Globus pallidus (tissue), 1 donor: ENCODE results near the gene NASP.

Experiments
- DNase-seq: peaks from one replicate; pipeline ENCODE4 v3.0.0-alpha.2; 2015; ENCODE audit warnings: low spot score

The NASP gene

GRCh38 chr1:45620588-45621500 is 37.0 kb downstream of the NASP start:
- DNase-seq, result no peak

DNA sequence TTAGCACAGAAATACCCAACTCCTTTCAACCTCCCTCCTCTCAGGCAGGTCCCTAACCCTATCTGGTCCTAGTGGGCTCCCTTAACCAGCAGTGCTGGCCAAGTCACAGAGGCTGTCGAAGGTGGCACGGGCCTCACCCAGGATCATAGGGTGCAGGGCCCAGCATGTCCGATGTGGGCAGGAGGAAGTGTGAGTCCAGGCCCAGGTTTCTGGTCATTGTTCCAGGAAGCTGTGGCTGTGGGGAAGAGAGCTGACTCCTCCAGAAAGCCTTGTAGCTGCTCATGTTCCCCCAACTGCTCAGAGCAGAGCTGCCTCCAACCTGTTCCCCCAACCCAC is 37.6 kb downstream of the NASP start:
- no peak for DNase-seq

- no peak for DNase-seq
Measured at GRCh38 chr1:45621895-45622523, 38.2 kb downstream of the NASP start.

- no peak for DNase-seq
Measured at GRCh38 chr1:45622524-45623394, 38.9 kb downstream of the NASP start.

- DNase-seq, result no peak
Measured at GRCh38 chr1:45623972-45624371, 40.1 kb downstream of the NASP start, which contains the start of gene CCDC17. Gene CCDC17, minus strand, starts transcription at chr1:45624054. Its CDS starts 145 bp downstream, at chr1:45623909.

GRCh38 chr1:45629035-45629434 is 45.2 kb downstream of the NASP start:
- no peak for DNase-seq

DNA sequence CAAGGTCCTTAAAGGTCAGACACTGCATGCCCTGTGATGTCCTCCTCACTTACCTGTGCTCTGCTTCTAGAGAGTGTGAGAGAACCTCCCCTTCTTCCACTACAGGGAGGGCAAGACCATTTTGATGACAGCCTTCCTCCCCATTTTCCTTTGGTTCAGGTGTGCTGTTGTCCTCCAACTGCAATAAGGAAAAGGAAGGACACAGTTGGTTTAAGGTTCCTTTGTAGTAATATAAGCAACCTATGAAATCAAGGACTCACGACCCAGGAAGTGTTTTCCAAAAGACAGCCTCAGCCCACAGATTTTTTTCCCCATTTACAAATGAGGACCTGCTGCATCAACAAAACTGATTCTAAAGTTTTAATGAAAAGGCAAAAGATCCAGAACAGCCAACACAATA is 46.6 kb downstream of the NASP start:
- DNase-seq, result no peak

DNA sequence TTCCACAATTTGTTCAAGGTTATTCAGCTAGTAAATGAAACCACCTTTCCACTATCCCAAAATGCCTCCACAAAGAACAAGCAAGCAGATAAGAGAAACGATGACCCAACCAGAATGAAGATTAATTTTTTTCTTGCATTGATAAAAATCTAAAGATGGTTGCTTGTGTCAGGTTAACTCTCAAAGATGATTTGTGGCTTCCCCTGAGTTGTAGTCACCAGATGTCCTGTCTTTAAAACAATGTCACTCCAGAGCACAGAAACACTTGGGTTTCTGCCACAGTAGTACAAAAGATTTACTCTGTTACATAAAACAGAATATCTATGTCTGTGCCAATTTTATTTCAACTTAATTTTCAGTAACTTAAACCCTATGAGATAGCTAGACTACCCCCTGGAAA is 51.4 kb downstream of the NASP start:
- peak; percentile 47 for DNase-seq

- no peak for DNase-seq
Measured at GRCh38 chr1:45640293-45640692, 56.5 kb downstream of the NASP start.

DNA sequence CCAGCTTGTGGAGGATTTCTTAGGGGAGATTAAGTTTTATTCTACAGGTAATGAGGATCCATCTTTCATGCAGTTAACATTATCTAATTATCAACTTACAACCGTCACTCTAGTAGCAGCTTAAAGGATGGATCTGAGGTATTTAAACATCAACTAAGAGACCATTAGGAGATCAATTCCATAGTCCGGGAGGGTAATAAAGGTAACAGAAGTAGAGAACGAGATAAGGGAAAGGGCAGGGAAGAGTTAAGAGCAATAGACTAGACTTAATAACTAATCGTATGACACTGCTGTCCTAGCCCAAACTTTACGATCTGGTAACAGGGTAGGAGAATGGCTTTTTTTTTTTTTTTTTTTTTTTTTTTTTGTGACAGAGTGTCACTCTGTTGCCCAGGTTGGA is 59.5 kb downstream of the NASP start:
- no peak for DNase-seq

DNA sequence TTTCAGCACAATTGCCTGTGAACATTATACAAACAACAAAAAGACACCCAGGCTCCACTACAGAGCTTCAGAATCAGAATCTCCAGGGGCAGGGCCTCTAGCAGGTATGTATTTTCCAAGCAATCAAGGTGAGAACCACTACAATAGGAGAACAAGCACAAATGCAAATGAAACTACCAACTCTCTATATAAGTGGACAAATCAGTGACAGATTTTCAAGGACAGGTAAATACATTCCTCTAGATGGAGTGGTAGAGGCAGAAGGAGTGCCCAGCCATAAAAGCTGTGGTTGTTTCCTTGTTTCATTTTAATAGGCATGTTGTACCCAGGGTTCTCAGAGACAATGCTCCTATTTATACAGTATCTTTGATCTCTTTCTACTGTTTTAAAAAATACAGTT is 60.1 kb downstream of the NASP start:
- peak; percentile 35 for DNase-seq

DNA sequence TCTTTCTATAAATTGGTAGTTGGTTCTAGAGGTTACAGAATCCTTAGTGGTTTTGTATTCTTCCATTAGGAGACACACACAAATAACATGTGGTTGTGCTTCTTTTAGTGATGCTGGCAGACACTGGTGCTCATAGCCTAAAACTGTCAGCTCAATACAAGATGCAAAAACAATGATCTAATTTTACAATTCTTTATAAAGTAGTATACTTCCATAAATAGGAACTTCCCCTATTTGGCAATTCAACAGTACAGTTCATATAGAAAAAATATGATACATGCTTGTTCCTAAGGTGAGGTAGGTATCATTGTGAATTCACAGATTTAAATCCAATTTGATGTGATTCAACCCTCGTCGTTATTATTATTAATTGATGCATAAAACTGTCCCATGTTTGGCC is 60.8 kb downstream of the NASP start:
- DNase-seq, result no peak

GRCh38 chr1:45647248-45648021 is 63.6 kb downstream of the NASP start:
- DNase-seq, result peak; percentile 41

GRCh38 chr1:45654540-45655280 is 70.9 kb downstream of the NASP start:
- no peak for DNase-seq

DNA sequence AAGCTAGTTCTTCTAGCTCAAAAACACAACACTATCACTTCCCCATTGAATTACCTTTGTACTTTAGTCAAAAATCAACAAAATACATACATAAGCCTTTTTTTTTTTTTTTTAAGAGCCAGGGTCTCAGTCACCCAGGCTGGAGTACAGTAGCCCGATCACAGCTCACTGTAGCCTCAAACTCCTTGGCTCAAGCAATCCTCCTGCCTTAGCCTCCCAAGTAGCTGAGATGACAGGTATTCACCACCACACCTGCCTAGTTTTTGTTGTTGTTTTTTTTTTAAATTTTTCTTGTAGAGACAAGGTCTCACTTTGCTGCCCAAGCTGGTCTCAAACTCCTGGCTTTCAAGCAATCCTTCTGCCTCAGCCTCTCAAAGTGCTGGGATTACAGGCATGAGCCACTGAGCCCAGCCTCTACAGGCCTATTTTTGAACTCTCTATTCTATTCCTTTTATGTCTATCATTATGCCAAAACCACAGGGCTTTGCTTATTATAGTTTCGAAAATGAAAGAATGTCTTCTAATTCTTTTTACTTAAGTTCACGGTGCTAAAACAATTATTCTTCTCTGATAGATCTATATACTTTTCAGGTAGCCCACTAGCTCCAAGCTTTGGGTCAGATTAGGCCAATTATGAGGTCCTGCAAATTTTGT is 72.9 kb downstream of the NASP start:
- no peak for DNase-seq

- DNase-seq, result no peak
Measured at GRCh38 chr1:45658171-45658570, 74.3 kb downstream of the NASP start.

GRCh38 chr1:45659222-45659621 is 75.4 kb downstream of the NASP start:
- DNase-seq, result no peak

GRCh38 chr1:45660336-45660735 is 76.5 kb downstream of the NASP start:
- DNase-seq, result no peak

- no peak for DNase-seq
Measured at GRCh38 chr1:45666836-45667235, 83.0 kb downstream of the NASP start.

- no peak for DNase-seq
Measured at GRCh38 chr1:45667321-45668111, 83.7 kb downstream of the NASP start.
